C4-2B (cell line): ENCODE results near the gene DUSP1.

Experiments used
- H3K27ac ChIP-seq: fragments of 450-650 bp; 2 replicates; pipeline ENCODE4 v1.5.1; 2017
- CTCF ChIP-seq: fragments of 450-650 bp; conservative IDR thresholded peaks from 2 replicates; pipeline ENCODE4 v1.5.1; 2017; ENCODE audit warnings: mild to moderate bottlenecking
- ZFX ChIP-seq: fragments of 450-650 bp; IDR thresholded peaks from 2 replicates; pipeline ENCODE4 v1.6.1; 2017

Gene DUSP1

GRCh38 chr5:172779691-172780341 is 8.8 kb upstream of the DUSP1 start:
- H3K27ac ChIP-seq, result no peak overlapping the region
- TF ChIP-seq ZFX, result no peak
- TF ChIP-seq CTCF, result no peak

- no peak overlapping the region for H3K27ac ChIP-seq
- TF ChIP-seq CTCF, result no peak
- no peak for TF ChIP-seq ZFX
Measured at GRCh38 chr5:172777881-172778814, 7.2 kb upstream of the DUSP1 start.

- TF ChIP-seq CTCF (no peak), ZFX (no peak)
- no peak overlapping the region for H3K27ac ChIP-seq
Measured at GRCh38 chr5:172776235-172776594, 5.2 kb upstream of the DUSP1 start.

GRCh38 chr5:172775326-172776234 is 4.6 kb upstream of the DUSP1 start:
- TF ChIP-seq ZFX (peak; percentile 20; the same call in 1 of the 2 replicates), CTCF (no peak)
- peak overlapping the region; percentile 54 for H3K27ac ChIP-seq

- no peak for TF ChIP-seq ZFX
- no peak for TF ChIP-seq CTCF
- peak overlapping the region; percentile 54 for H3K27ac ChIP-seq
Measured at GRCh38 chr5:172774561-172775315, 3.7 kb upstream of the DUSP1 start.

- peak overlapping the region; percentile 2; the same call in 1 of the 2 replicates for H3K27ac ChIP-seq
- no peak for TF ChIP-seq ZFX
- TF ChIP-seq CTCF, result no peak
Measured at GRCh38 chr5:172773481-172774469, 2.8 kb upstream of the DUSP1 start.
